ENCODE results near the gene OXLD1. TPM values are rescaled to one million over a fixed set of nuclear protein-coding genes. Genes with fewer than 3 reads are reported as not detected.

Gene OXLD1
- 21.4 and 22.9 TPM in 2 replicates for total RNA-seq

DNA sequence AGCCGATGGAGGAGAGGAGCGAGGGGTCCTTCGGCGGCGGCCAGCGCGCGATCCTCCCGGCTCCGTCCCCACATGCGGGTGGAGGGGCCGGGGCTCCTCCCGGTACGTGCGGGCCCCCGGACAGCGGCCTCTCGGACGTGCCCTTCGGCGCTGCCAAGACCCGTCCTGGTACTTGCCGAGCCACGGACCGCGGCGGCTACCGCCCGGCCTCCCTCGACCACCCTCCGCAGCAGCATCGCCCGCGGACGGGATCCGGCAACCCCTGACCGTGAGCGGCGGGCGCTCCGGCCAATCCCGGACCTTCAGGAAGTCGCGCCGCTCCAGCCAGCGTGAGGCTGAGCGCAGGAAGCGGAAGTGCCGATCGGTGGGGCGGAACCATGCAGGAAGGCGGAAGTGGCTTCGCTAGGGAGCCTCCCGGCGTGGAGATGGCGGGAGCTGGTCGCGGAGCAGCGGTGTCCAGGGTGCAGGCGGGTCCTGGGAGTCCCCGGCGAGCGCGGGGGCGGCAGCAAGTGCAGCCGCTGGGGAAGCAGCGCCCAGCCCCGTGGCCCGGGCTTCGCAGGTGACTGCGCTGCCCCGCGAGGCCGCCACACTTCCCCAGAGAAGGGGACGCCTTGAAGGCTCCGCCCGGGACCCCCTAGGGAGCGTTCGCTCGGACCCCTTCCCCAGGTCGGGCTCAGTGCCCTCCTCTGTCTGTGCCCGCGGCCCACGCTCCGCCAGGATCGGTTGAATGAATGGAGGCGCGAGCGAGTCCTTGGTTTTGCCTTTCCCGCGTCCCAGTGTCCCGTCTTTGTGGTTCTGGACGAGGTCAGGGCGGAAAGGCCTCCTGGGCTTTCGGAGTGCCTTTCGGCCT lies at the start of gene OXLD1, which contains the start of gene CCDC137:
OXLD1 (minus strand) TSS at position 264 of the 850 bp plus-strand sequence; CDS start at position 236, 28 bp downstream.
CCDC137 (plus strand) TSS at position 396 of the 850 bp plus-strand sequence; CDS start at position 426, 30 bp downstream.

GRCh38 chr17:81711814-81712467 lies 45.5 kb upstream of the OXLD1 start, which contains the start of gene SLC25A10:
Gene SLC25A10 (plus strand): TSS chr17:81712284. CDS start chr17:81712427, 143 bp downstream.

DNA sequence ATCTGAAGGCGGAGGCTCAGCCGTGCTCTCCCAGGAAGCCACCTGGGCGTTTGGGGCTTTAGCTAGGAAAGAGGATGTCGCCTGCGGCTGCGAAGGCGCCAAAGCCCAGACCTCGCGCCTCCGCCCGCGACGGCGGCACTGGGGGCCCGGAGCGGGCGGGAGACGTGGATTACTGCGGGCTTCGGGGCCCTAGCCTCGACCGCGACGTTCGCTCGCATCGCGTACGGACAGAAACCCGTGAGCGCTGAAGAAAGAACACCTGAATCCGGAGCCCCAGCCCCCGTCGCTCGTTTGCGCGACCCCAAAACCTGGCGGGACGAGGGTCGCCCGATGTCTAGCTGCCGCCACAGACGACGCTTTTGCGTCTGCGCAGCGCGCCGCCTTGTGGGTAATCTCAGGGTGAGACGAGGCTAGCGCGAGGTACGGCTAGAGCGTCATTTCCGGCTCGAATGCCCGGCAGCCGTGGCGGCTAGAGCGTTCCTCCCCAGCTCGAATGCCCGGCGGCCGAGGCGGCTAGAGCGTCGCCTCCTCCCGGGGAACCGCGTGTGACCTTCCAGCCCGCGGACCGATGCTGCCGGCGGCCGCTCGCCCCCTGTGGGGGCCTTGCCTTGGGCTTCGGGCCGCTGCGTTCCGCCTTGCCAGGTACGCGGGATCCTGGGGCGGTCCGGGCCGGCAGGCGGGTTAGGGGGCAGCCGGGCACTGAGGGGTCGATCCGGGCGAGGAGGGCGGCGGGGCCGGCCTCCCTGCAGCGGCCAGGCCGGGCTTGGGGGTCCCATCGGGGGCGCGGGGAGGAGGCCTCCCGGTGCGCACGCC lies 36.7 kb upstream of the OXLD1 start, which contains the start of gene MRPL12:
MRPL12 (plus strand) TSS at position 434 of the 813 bp plus-strand sequence; CDS start at position 569, 135 bp downstream.

DNA sequence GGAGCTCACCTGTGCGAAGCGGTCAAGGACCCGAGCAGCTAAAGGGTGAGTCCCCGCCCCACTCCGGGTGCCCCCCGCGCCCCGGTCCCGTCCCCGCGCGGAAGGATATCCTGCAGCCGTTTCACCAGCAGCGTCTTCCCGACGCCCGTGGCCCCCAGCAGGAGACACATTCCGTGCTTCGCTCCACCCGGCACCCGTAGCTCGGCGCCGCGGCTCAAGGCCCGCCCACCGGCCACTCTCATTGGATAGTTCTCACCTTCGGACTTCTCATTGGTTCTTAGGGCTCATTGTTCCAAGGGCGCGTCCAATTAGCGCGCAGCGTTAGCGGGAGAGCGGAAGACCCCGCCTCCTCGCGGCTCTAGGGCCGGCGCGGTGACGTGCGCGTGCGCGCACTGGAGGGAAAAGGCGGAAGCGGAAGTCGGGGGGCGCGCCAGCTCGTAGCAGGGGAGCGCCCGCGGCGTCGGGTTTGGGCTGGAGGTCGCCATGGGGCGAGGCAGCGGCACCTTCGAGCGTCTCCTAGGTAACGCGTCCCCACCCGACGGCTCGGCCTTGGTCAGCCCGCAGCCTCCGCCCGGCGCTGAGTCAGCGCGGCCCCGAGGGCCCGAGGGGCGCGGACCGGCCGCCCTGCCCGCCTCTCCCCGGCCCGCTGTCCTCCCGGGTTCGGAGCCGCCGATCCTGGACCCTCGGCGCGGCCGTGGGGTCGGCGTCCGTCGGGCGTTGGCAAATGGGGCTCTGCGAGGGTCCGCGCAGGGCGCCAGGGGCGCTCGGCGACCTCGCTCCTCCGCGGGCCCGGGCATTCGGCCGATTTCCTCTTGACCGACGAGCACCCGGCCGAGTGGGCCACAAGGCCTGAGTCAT lies 17.4 kb upstream of the OXLD1 start, which contains the start of the genes ARL16 and HGS:
ARL16 (minus strand) TSS at position 214 of the 858 bp plus-strand sequence; CDS start at position 170, 44 bp downstream.
HGS (plus strand) TSS at position 428 of the 858 bp plus-strand sequence; CDS start at position 484, 56 bp downstream.

GRCh38 chr17:81656118-81656743 lies 10.2 kb downstream of the OXLD1 start, which contains the start of gene PDE6G:
Gene PDE6G (minus strand): TSS chr17:81656542. CDS start chr17:81653305, 3,237 bp downstream.

GRCh38 chr17:81636505-81637288 lies 29.7 kb downstream of the OXLD1 start, which contains the start of the genes NPLOC4 and TSPAN10:
Gene NPLOC4 (minus strand): TSS chr17:81637112. CDS start chr17:81636930, 182 bp downstream.
Gene TSPAN10 (plus strand): TSS chr17:81637196. CDS start chr17:81642413, 5,217 bp downstream.

Small RNAs within 50 kb of the gene (small RNA-seq; reads per million reads assigned to genes)
- gene MIR6786 (ENCODE audit: low replicate concordance) = 0.20 reads per million

Other genes starting within 250 kb of the OXLD1 start
- gene ACTG1, start 153.8 kb downstream of the OXLD1 start, total RNA-seq = 19,229 and 20,372 TPM in 2 replicates
- gene FSCN2, start 138.2 kb downstream of the OXLD1 start, total RNA-seq = 1.3 and 2.2 TPM in 2 replicates
- gene FAAP100, start 114.3 kb downstream of the OXLD1 start, total RNA-seq = 30.0 and 40.5 TPM in 2 replicates
- gene NPLOC4, start 29.5 kb downstream of the OXLD1 start, total RNA-seq = 91.7 and 127 TPM in 2 replicates
- 1.4 and 12.0 TPM in 2 replicates for gene TSPAN10, start 29.4 kb downstream of the OXLD1 start, total RNA-seq
- gene PDE6G, start 10.1 kb downstream of the OXLD1 start, total RNA-seq = not detected in 2 replicates
- 8.5 and 8.7 TPM in 2 replicates for gene CCDC137, start 132 bp upstream of the OXLD1 start, total RNA-seq
- gene ARL16, start 17.2 kb upstream of the OXLD1 start, total RNA-seq = 20.1 and 33.8 TPM in 2 replicates
- 124 and 173 TPM in 2 replicates for gene HGS, start 17.4 kb upstream of the OXLD1 start, total RNA-seq
- 14.4 and 23.9 TPM in 2 replicates for gene MRPL12, start 36.8 kb upstream of the OXLD1 start, total RNA-seq
- 4.2 and 29.5 TPM in 2 replicates for gene SLC25A10, start 45.7 kb upstream of the OXLD1 start, total RNA-seq
- gene GCGR, start 137.5 kb upstream of the OXLD1 start, total RNA-seq = not detected in 2 replicates
- gene MCRIP1, start 166.7 kb upstream of the OXLD1 start, total RNA-seq = 82.0 and 100 TPM in 2 replicates
- not detected in 2 replicates for gene PPP1R27, start 168.4 kb upstream of the OXLD1 start, total RNA-seq
- gene P4HB, start 193.9 kb upstream of the OXLD1 start, total RNA-seq = 1,222 and 4,245 TPM in 2 replicates
- gene ARHGDIA, start 204.7 kb upstream of the OXLD1 start, total RNA-seq = 139 and 275 TPM in 2 replicates
- 94.3 and 166 TPM in 2 replicates for gene ALYREF, start 225.0 kb upstream of the OXLD1 start, total RNA-seq
- gene ANAPC11, start 225.1 kb upstream of the OXLD1 start, total RNA-seq = 102 and 118 TPM in 2 replicates
- under 0.01 and 0.66 TPM in 2 replicates for gene NPB, start 235.6 kb upstream of the OXLD1 start, total RNA-seq
- 48.7 and 78.1 TPM in 2 replicates for gene PCYT2, start 244.8 kb upstream of the OXLD1 start, total RNA-seq